Measurements from ENCODE around the gene SIVA1. TPM values are rescaled to one million over a fixed set of nuclear protein-coding genes. Genes with fewer than 3 reads are reported as not detected.

SIVA1 gene
- total and polyA plus RNA-seq, 9 donors = 2.4 to 385 (median 91.6) TPM

GRCh38 chr14:104758981-104759969 is 6.3 kb downstream of the SIVA1 start:
- 83 to 85% (median 83%) methylated on average over 30 of the region's 30 CpGs for WGBS, 3 donors
- Histone ChIP-seq H3K36me3 (no peaks in the 10 kb centered on the region), H3K4me3 (no peak overlapping the region), H3K4me1 (ENCODE audit: insufficient read depth) (peaks cover 4% of the 10 kb centered on the region), H3K9me3 (no peaks in the 10 kb centered on the region), H3K27ac (no peak overlapping the region), H3K27me3 (no peaks in the 10 kb centered on the region)
- intact Hi-C loops (cut with DNase I) = no loop called here
- no peak for DNase-seq
- TF ChIP-seq EP300 (IDR thresholded peaks at IDR 0.05) (no peak), CTCF (IDR thresholded peaks at IDR 0.05) (no peak), POLR2A (IDR thresholded peaks at IDR 0.05) (no peak)

GRCh38 chr14:104765517-104765916 is 12.6 kb downstream of the SIVA1 start:
- no peak for TF ChIP-seq EP300 (IDR thresholded peaks at IDR 0.05)
- DNase-seq = no peak
- H3K27me3 ChIP-seq = no peaks in the 10 kb centered on the region
- no peaks in the 10 kb centered on the region for H3K9me3 ChIP-seq
- intact Hi-C loops (cut with DNase I) = no loop called here
- WGBS, 3 donors = 90 to 94% (median 91%) methylated on average over 3 of the region's 3 CpGs
- peaks cover 2% of the 10 kb centered on the region for H3K4me1 ChIP-seq (ENCODE audit: insufficient read depth)
- no peaks in the 10 kb centered on the region for H3K36me3 ChIP-seq
- H3K4me3 ChIP-seq = no peak overlapping the region
- no peak overlapping the region for H3K27ac ChIP-seq

DNA sequence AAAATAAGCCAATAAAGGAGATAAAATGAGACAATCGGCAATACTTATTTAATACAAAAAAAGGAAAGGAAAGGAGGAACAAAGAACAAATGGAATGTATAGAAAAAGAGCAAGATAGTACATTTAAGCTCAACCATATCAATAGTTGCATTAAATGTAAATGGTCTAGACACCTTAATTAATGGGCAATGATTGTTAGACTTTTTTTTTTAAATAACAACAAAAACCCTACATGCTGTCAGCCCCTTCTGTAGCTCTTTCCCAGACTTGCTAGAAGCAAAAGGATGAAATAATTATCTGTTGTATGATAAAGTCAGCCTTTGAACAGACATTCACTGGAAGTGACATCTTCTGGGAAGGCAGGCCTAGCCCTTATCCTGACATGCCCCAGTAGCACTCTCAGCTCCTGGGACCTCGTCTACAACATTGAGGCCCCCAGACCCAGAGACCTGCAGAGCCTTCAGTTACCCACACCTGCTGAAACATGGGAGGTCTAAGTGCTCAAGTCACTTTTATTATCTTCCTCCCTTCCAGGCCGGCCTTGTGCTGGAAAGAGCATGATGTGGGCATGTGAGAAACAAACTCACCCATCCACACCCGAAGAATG is 13.4 kb downstream of the SIVA1 start:
- DNase-seq = no peak
- Histone ChIP-seq H3K9me3 (no peaks in the 10 kb centered on the region), H3K4me3 (no peak overlapping the region), H3K4me1 (ENCODE audit: insufficient read depth) (peaks cover 2% of the 10 kb centered on the region), H3K27me3 (no peaks in the 10 kb centered on the region), H3K27ac (no peak overlapping the region), H3K36me3 (no peaks in the 10 kb centered on the region)
- intact Hi-C loops (cut with DNase I) = no loop called here
- 97 to 98% (median 98%) methylated on average over 4 of the region's 4 CpGs for WGBS, 3 donors
- TF ChIP-seq CTCF (IDR thresholded peaks at IDR 0.05) = no peak
- TF ChIP-seq EP300 (IDR thresholded peaks at IDR 0.05) = no peak
- TF ChIP-seq POLR2A (IDR thresholded peaks at IDR 0.05) = no peak

GRCh38 chr14:104766863-104767633 is 14.1 kb downstream of the SIVA1 start:
- Histone ChIP-seq H3K4me3 (no peak overlapping the region), H3K27me3 (no peaks in the 10 kb centered on the region), H3K4me1 (ENCODE audit: insufficient read depth) (peaks cover 2% of the 10 kb centered on the region), H3K9me3 (no peaks in the 10 kb centered on the region), H3K27ac (no peak overlapping the region), H3K36me3 (no peaks in the 10 kb centered on the region)
- intact Hi-C loops (cut with DNase I) = no loop called here
- TF ChIP-seq CTCF (IDR thresholded peaks at IDR 0.05) (no peak), EP300 (IDR thresholded peaks at IDR 0.05) (no peak), POLR2A (IDR thresholded peaks at IDR 0.05) (no peak)
- 86 to 93% (median 89%) methylated on average over 15 of the region's 15 CpGs for WGBS, 3 donors
- DNase-seq = no peak
